Endodermal cell (in vitro differentiated cells): ENCODE measurements around the gene TNFRSF8. TPM values are rescaled to one million over a fixed set of nuclear protein-coding genes. Genes with fewer than 3 reads are reported as not detected.
A peak's percentile ranks its signal among the peaks of the same experiment; 100 is the strongest.

Source experiments
- DNase-seq: peaks from one replicate; pipeline ENCODE4 v3.0.0-alpha.2; 2017
- H3K27ac ChIP-seq: 2 replicates; pipeline ENCODE4 v1.5.1; 2013; ENCODE audit warnings: mild to moderate bottlenecking, low read depth, low read length, moderate library complexity
- H3K27me3 ChIP-seq: 2 replicates; pipeline ENCODE4 v1.6.1; 2013; ENCODE audit warnings: mild to moderate bottlenecking, low read length, moderate library complexity; ENCODE audit not compliant: insufficient read depth, control insufficient read depth, poor library complexity, severe bottlenecking
- H3K36me3 ChIP-seq: 2 replicates; pipeline ENCODE4 v1.7.0; 2013; ENCODE audit warnings: mild to moderate bottlenecking, low read length, moderate library complexity; ENCODE audit not compliant: control insufficient read depth, insufficient read depth
- H3K4me1 ChIP-seq: one replicate; pipeline ENCODE4 v1.7.0; 2013; ENCODE audit warnings: low read length; ENCODE audit not compliant: control insufficient read depth, insufficient read depth
- H3K4me3 ChIP-seq: 2 replicates; pipeline ENCODE4 v1.5.1; 2013; ENCODE audit warnings: mild to moderate bottlenecking, low read length, moderate library complexity
- H3K9ac ChIP-seq: 2 replicates; pipeline ENCODE4 v1.6.1; 2013; ENCODE audit warnings: mild to moderate bottlenecking, low read length, moderate library complexity; ENCODE audit not compliant: poor library complexity, severe bottlenecking; ENCODE audit errors: extremely low read depth
- H3K9me3 ChIP-seq: 2 replicates; pipeline ENCODE4 v1.6.1; 2013; ENCODE audit warnings: mild to moderate bottlenecking, low read length, moderate library complexity; ENCODE audit not compliant: control insufficient read depth
- H3K27ac Mint-ChIP-seq: 2 replicates; pipeline ENCODE4 v1.8.0; 2020; ENCODE audit warnings: mixed read lengths
- H3K27me3 Mint-ChIP-seq: 2 replicates; pipeline ENCODE4 v1.8.0; 2021; ENCODE audit warnings: mild to moderate bottlenecking, mixed read lengths; ENCODE audit not compliant: insufficient read depth
- H3K36me3 Mint-ChIP-seq: 2 replicates; pipeline ENCODE4 v1.8.0; 2020; ENCODE audit warnings: low read depth, mixed read lengths
- H3K4me1 Mint-ChIP-seq: 2 replicates; pipeline ENCODE4 v1.8.0; 2020; ENCODE audit warnings: mixed read lengths
- H3K4me3 Mint-ChIP-seq: 2 replicates; pipeline ENCODE4 v1.8.0; 2020; ENCODE audit warnings: mild to moderate bottlenecking, moderate library complexity, mixed read lengths
- H3K9me3 Mint-ChIP-seq: 2 replicates; pipeline ENCODE4 v1.8.0; 2020; ENCODE audit warnings: mild to moderate bottlenecking, mixed read lengths
- WGBS, 2 experiments: methylation state at CpG; one replicate each; pipeline versions ENCODE4 v1.1.5 to v1.1.7; 2013; ENCODE audit warnings: missing lambda C conversion rate in 2 of 2, mixed read lengths in 1 of 2; ENCODE audit not compliant: insufficient coverage in 1 of 2, insufficient read length in 1 of 2; 5-methylcytosine and 5-hydroxymethylcytosine counted together
- total RNA-seq, 2 donors: library from RNA; stranded (reverse); fragmentation: NEBNext Ultra II Directional in 1 of 2; extraction: Animal tissue kit (Norgen Biotek cat#: 25700) in 1 of 2; gene quantifications; 2 replicates in 1 of 2; 3 replicates in 1 of 2; pipeline ENCODE4 v1.2.1, GENCODE V29; 2021
- TF ChIP-seq, protein P1 (sequence below): fragments of 200-600 bp; sonication (generic); conservative IDR thresholded peaks from 2 replicates; pipeline ENCODE4 v1.5.0; 2021; ENCODE audit warnings: antibody characterized with exemption, mild to moderate bottlenecking

TNFRSF8 gene
- total RNA-seq, 2 donors from 2014 or later, result 0.69 to 2.3 TPM

DNA sequence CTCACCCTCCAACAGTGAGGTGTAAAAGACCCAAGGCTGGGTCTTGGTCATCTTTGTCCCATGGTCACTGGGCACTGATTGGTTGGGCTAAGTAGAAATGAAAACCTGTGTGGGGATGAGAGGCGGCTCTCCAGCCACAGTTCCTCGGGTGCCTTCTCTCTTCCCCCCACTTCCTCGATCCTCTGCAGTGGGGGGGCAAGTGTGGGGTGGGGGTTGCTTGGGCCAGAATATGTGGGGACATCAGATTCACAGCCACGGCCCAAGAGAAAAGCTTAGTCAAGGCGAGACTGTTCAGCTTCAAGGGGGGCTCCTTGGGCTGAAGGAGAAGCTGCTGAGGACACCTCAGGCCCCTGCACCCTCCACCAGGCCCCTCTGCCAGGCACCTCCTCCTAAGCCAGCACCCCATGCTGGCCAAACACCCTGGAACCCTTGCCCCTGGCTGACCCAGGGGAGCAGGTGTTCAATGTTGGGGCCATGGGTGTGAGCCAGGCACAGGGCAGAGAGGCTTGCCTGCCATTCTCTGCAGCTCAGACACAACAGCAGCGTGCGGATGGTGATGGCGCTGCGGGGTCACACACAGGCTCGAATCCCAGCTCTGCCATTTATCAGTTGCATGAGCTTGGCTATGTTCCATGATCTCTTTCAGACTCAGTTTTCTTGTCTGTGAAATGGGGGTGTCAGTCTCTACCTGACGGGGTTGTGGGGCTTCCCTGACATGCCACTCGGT lies 82.7 kb downstream of the TNFRSF8 start:
- Mint-ChIP-seq H3K4me1 (peaks cover 11% of the 10 kb centered on the region), H3K9me3 (no peaks in the 10 kb centered on the region), H3K36me3 (no peaks in the 10 kb centered on the region), H3K4me3 (no peak overlapping the region), H3K27ac (peak overlapping the region; percentile 52), H3K27me3 (no peaks in the 10 kb centered on the region)
- DNase-seq, result no peak
- Histone ChIP-seq H3K9me3 (no peaks in the 10 kb centered on the region), H3K27me3 (no peaks in the 10 kb centered on the region), H3K4me3 (no peak overlapping the region), H3K4me1 (no peaks in the 10 kb centered on the region), H3K36me3 (no peaks in the 10 kb centered on the region), H3K27ac (no peak overlapping the region), H3K9ac (no peak overlapping the region)
- TF ChIP-seq, protein P1, sequence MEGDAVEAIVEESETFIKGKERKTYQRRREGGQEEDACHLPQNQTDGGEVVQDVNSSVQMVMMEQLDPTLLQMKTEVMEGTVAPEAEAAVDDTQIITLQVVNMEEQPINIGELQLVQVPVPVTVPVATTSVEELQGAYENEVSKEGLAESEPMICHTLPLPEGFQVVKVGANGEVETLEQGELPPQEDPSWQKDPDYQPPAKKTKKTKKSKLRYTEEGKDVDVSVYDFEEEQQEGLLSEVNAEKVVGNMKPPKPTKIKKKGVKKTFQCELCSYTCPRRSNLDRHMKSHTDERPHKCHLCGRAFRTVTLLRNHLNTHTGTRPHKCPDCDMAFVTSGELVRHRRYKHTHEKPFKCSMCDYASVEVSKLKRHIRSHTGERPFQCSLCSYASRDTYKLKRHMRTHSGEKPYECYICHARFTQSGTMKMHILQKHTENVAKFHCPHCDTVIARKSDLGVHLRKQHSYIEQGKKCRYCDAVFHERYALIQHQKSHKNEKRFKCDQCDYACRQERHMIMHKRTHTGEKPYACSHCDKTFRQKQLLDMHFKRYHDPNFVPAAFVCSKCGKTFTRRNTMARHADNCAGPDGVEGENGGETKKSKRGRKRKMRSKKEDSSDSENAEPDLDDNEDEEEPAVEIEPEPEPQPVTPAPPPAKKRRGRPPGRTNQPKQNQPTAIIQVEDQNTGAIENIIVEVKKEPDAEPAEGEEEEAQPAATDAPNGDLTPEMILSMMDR, result no peak
- 96 to 97% methylated on average over 6 to 11 of the region's 12 CpGs for whole genome bisulfite sequencing, 2 experiments

DNA sequence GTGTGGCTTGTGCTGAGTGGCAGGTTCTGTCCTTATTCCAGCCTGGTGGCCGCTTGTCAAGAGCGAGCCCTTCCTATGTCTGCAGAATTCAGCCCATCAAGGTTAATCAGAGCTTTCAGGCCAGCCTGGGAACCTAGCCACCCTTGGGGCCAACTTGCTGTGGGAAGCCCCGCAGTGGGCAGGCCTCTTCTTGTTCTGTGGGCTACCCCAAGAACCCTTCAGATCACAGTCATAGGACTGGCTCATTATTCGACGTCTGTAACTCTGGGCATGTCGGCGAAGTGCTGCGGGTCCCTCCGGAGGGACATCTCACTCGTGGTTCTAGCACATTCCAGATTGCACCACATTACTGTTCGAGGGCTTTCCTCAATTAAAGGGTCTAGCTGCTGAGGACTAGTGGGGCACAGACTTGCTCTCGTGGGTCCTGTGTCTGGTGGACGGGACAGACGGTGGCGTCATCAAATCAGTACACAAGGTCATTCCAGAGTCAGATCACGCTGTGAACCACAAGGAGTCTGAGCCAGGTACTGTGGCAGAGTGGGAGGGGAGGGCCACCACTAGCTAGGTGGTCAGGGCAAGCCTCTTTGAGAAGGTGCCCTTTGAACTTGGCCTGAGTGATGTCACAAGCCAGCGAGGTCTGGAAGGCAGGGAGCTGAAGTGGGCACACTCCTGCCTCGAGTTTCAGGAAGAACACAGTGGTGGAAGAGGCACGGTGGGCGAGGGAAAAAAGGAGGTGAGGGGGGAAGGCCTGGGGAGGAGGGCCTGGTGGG lies 83.4 kb downstream of the TNFRSF8 start:
- Histone ChIP-seq H3K9me3 (no peaks in the 10 kb centered on the region), H3K4me1 (no peaks in the 10 kb centered on the region), H3K36me3 (no peaks in the 10 kb centered on the region), H3K4me3 (no peak overlapping the region), H3K9ac (no peak overlapping the region), H3K27me3 (no peaks in the 10 kb centered on the region), H3K27ac (no peak overlapping the region)
- 90 to 91% methylated on average over 18 to 20 of the region's 20 CpGs for WGBS, 2 experiments
- Mint-ChIP-seq H3K27me3 (peaks cover 1% of the 10 kb centered on the region), H3K36me3 (no peaks in the 10 kb centered on the region), H3K4me1 (peaks cover 11% of the 10 kb centered on the region), H3K4me3 (no peak overlapping the region), H3K9me3 (no peaks in the 10 kb centered on the region), H3K27ac (peak overlapping the region; percentile 52)
- no peak for DNase-seq
- TF ChIP-seq, protein P1, result no peak

DNA sequence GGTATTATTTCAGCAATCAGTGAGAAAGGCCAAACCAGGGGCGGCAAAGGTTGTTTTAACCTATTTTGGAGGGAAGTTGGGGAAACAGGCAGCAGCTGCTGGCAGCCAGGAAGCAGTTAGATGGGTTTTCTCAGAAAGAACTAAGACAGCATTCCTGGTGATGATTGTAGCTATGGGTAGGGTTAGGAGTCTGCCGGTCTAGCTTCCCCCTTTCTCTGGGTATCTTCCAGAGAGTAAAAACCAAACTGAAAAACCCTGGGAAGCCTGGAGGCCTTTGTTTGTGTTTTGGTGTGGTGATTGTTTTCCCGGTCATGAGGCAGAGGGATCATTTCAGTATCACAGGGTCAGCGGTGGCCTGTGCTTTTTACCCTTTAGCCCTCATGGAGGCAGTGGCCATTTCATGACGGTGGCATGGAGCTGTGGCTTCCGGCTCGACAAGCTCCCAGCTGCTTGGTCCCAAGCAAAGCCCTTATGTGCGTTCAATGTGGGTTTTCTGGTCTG lies 84.1 kb downstream of the TNFRSF8 start:
- H3K4me1 ChIP-seq, result no peaks in the 10 kb centered on the region
- no peaks in the 10 kb centered on the region for H3K9me3 Mint-ChIP-seq
- WGBS, 2 experiments, result 77 to 84% methylated on average over 7 to 8 of the region's 8 CpGs
- peak overlapping the region; percentile 52 for H3K27ac Mint-ChIP-seq
- DNase-seq, result no peak
- H3K9me3 ChIP-seq, result no peaks in the 10 kb centered on the region
- H3K4me1 Mint-ChIP-seq, result peaks cover 11% of the 10 kb centered on the region
- no peaks in the 10 kb centered on the region for H3K27me3 ChIP-seq
- H3K27ac ChIP-seq, result peak overlapping the region; percentile 38
- no peak overlapping the region for H3K4me3 Mint-ChIP-seq
- no peaks in the 10 kb centered on the region for H3K36me3 ChIP-seq
- no peak overlapping the region for H3K4me3 ChIP-seq
- H3K9ac ChIP-seq, result no peak overlapping the region
- H3K36me3 Mint-ChIP-seq, result no peaks in the 10 kb centered on the region
- TF ChIP-seq, protein P1, result no peak
- peaks cover 5% of the 10 kb centered on the region for H3K27me3 Mint-ChIP-seq
